Psoas muscle (tissue), 8 donors: Measurements from ENCODE around the gene ASAP2. TPM values are rescaled to one million over a fixed set of nuclear protein-coding genes. Genes with fewer than 3 reads are reported as not detected.

Source experiments
- ATAC-seq, 4 donors: fragments of 200-7000 bp; cut with Tn5 transposase; one replicate each; pipeline ENCODE4 v1.9.1; 2020; ENCODE audit warnings: moderate library complexity in 3 of 4, mild to moderate bottlenecking in 2 of 4
- DNase-seq, 2 donors: peaks; one replicate each; pipeline ENCODE4 v3.0.0-alpha.2; 2020
- H3K27ac ChIP-seq: fragments of 200-600 bp; one replicate; pipeline ENCODE4 v1.8.0; 2022
- H3K27me3 ChIP-seq, 3 donors: fragments of 200-600 bp in 1 of 3; one replicate each; pipeline versions ENCODE4 v1.6.1 to v1.8.0; 2013 to 2022; ENCODE audit warnings: low read length in 2 of 3, mild to moderate bottlenecking in 2 of 3, moderate library complexity in 1 of 3; ENCODE audit not compliant: insufficient read depth in 3 of 3
- H3K36me3 ChIP-seq, 2 donors: fragments of 200-600 bp in 1 of 2; one replicate each; pipeline versions ENCODE4 v1.6.1 to v1.8.0; 2013 to 2022; ENCODE audit warnings: low read depth in 1 of 2, mild to moderate bottlenecking in 1 of 2, moderate library complexity in 1 of 2; ENCODE audit not compliant: insufficient read depth in 1 of 2
- H3K4me1 ChIP-seq: fragments of 200-600 bp; one replicate; pipeline ENCODE4 v1.8.0; 2022
- H3K4me3 ChIP-seq: fragments of 200-600 bp; one replicate; pipeline ENCODE4 v1.8.0; 2022; ENCODE audit warnings: mild to moderate bottlenecking
- H3K9me3 ChIP-seq: fragments of 200-600 bp; one replicate; pipeline ENCODE4 v1.8.0; 2022
- CTCF ChIP-seq: fragments of 200-600 bp; IDR thresholded peaks from one replicate; pipeline ENCODE4 v1.8.0; 2022; ENCODE audit warnings: antibody characterized with exemption
- WGBS, 3 donors: extraction: QIAGEN DNeasy Blood & Tissue Kit; methylation state at CpG; one replicate each; pipeline versions ENCODE4 v1.1.6 to v1.1.7; 2013; 5-methylcytosine and 5-hydroxymethylcytosine counted together
- intact Hi-C, 2 donors: fragments of 100-400 bp; cut with DNase I; formaldehyde crosslinking; loops; one replicate each; pipeline versions ENCODE4 v1.11.0 to v1.14.2; 2022
- polyA plus RNA-seq, 3 donors: library from polyadenylated mRNA; stranded (reverse); fragments of 200-250 nt; gene quantifications; one replicate each; pipeline ENCODE4 v1.2.3, GENCODE V29; 2013
- total RNA-seq, 4 donors: library from RNA; stranded (reverse); fragmentation: NEBNext Ultra II Directional in 2 of 4; extraction: Animal tissue kit (Norgen Biotek cat#: 25700) in 2 of 4; gene quantifications; one replicate each; pipeline versions ENCODE4 v1.2.1 to v1.2.4, GENCODE V29; 2021 to 2023
- donor health status: healthy with polysubstance abuse.
- donor health status: DM: no; HTN: no; CAD: no; lungs with moderate emphysema.
- donor health status: Bipolar disorder and iron deficiency.
- donor health status: healthy.
- donor health status: DM: yes; HTN: yes; CAD: no.
- donor health status: DM: no; HTN: no; CAD: no.
- donor health status: DM: no; HTN: no; CAD: no.
- donor health status: DM: yes; HTN: yes; CAD: no.

The ASAP2 gene
- total and polyA plus RNA-seq, 7 donors = 1.6 to 9.0 (median 3.3) TPM

GRCh38 chr2:9203876-9204275 is 2.7 kb upstream of the ASAP2 start:
- TF ChIP-seq CTCF = no peak
- H3K27me3 ChIP-seq = peaks cover 0 to 16% (median 0%) of the 10 kb centered on the region in 3 donors
- intact Hi-C loops = no loop called here
- 86 to 92% (median 87%) methylated on average over 5 of the region's 5 CpGs for WGBS, 3 donors
- H3K4me1 ChIP-seq = no peaks in the 10 kb centered on the region
- H3K9me3 ChIP-seq = no peaks in the 10 kb centered on the region
- H3K36me3 ChIP-seq = no peaks in the 10 kb centered on the region
- DNase-seq = no peak
- no peak for ATAC-seq
- no peak overlapping the region for H3K4me3 ChIP-seq
- no peak overlapping the region for H3K27ac ChIP-seq

- no peaks in the 10 kb centered on the region for H3K9me3 ChIP-seq
- H3K36me3 ChIP-seq = no peaks in the 10 kb centered on the region
- H3K4me3 ChIP-seq = no peak overlapping the region
- WGBS, 3 donors = 94 to 99% (median 98%) methylated on average over 3 of the region's 3 CpGs
- peaks cover 0 to 18% (median 0%) of the 10 kb centered on the region in 3 donors for H3K27me3 ChIP-seq
- ATAC-seq (no peak), DNase-seq (no peak)
- H3K27ac ChIP-seq = no peak overlapping the region
- TF ChIP-seq CTCF = no peak
- no peaks in the 10 kb centered on the region for H3K4me1 ChIP-seq
- intact Hi-C loops = loop anchor here in 1 of 2 donors (5.0 kb wide), 1 partner anchor 127 kb away; no protein-coding TSS in a partner anchor
Measured at GRCh38 chr2:9204939-9205338, 1.7 kb upstream of the ASAP2 start.

- Histone ChIP-seq H3K27ac (no peak overlapping the region), H3K27me3 (peaks cover 0 to 18% (median 0%) of the 10 kb centered on the region in 3 donors), H3K4me3 (peak overlapping the region; percentile 79), H3K36me3 (no peaks in the 10 kb centered on the region), H3K4me1 (no peaks in the 10 kb centered on the region), H3K9me3 (no peaks in the 10 kb centered on the region)
- DNase-seq (no peak), ATAC-seq (no peak)
- intact Hi-C loops = loop anchor here in 1 of 2 donors (5.0 kb wide), 1 partner anchor 127 kb away; no protein-coding TSS in a partner anchor
- WGBS, 3 donors = 60 to 71% (median 64%) methylated on average over 6 of the region's 6 CpGs
- TF ChIP-seq CTCF = no peak
Measured at GRCh38 chr2:9205486-9205885, 1.1 kb upstream of the ASAP2 start.

- Histone ChIP-seq H3K9me3 (no peaks in the 10 kb centered on the region), H3K4me3 (peak overlapping the region; percentile 79), H3K36me3 (no peaks in the 10 kb centered on the region), H3K27ac (peak overlapping the region; percentile 65), H3K27me3 (peaks cover 0 to 18% (median 0%) of the 10 kb centered on the region in 3 donors), H3K4me1 (peaks cover 3% of the 10 kb centered on the region)
- WGBS, 3 donors = 0 to 1% (median 1%) methylated on average over 39 to 84 of the region's 84 CpGs
- DNase-seq (peak; percentile 48 to 61), ATAC-seq (peak in 3 of 4 donors; percentile 11 to 23 (median 15))
- no peak for TF ChIP-seq CTCF
- intact Hi-C loops = loop anchor here (2.0 to 5.0 kb wide), 3 partner anchors 64 to 128 kb away; no protein-coding TSS in a partner anchor
Measured at GRCh38 chr2:9206991-9207640, 504 bp downstream of the ASAP2 start.
